MM.1S (cell line): Measurements from ENCODE around the gene ACAP2.
A peak's percentile ranks its signal among the peaks of the same experiment; 100 is the strongest.

ENCODE experiments used
- DNase-seq: peaks from one replicate; pipeline ENCODE4 v3.0.0-alpha.2; 2015
- H2AFZ ChIP-seq: fragments of 300-600 bp; sonication (generic); 2 replicates; pipeline ENCODE4 v1.6.0; 2016; ENCODE audit warnings: antibody characterized with exemption, low read length
- H3F3A ChIP-seq: fragments of 300-600 bp; sonication (generic); 2 replicates; pipeline ENCODE4 v1.6.1; 2016; ENCODE audit warnings: mild to moderate bottlenecking, antibody characterized with exemption, low read length, moderate library complexity, mixed read lengths; ENCODE audit not compliant: insufficient read depth
- H3K27ac ChIP-seq: fragments of 300-600 bp; sonication (generic); 2 replicates; pipeline ENCODE4 v1.5.1; 2016; ENCODE audit warnings: mild to moderate bottlenecking, low read length
- H3K27me3 ChIP-seq: fragments of 300-600 bp; sonication (generic); replicated peaks from 2 replicates; pipeline ENCODE4 v1.6.0; 2016; ENCODE audit warnings: low read length; ENCODE audit not compliant: insufficient read depth
- H3K36me3 ChIP-seq: fragments of 300-600 bp; sonication (generic); replicated peaks from 2 replicates; pipeline ENCODE4 v1.6.1; 2016; ENCODE audit warnings: mild to moderate bottlenecking, low read length, mixed read lengths; ENCODE audit not compliant: insufficient read depth
- H3K4me1 ChIP-seq: fragments of 300-600 bp; sonication (generic); 2 replicates; pipeline ENCODE4 v1.6.1; 2016; ENCODE audit warnings: low read length, mixed read lengths
- H3K4me2 ChIP-seq: fragments of 300-600 bp; sonication (generic); 2 replicates; pipeline ENCODE4 v1.6.0; 2016; ENCODE audit warnings: low read depth, low read length
- H3K4me3 ChIP-seq: fragments of 300-600 bp; sonication (generic); 2 replicates; pipeline ENCODE4 v1.5.1; 2016; ENCODE audit warnings: low read length, mixed read lengths
- H3K79me2 ChIP-seq: fragments of 300-600 bp; sonication (generic); 2 replicates; pipeline ENCODE4 v1.6.1; 2016; ENCODE audit warnings: mixed run types, low read length, mixed read lengths
- H3K9ac ChIP-seq: fragments of 300-600 bp; sonication (generic); 2 replicates; pipeline ENCODE4 v1.6.1; 2016; ENCODE audit warnings: low read length, mixed read lengths
- H3K9me2 ChIP-seq: fragments of 300-600 bp; sonication (generic); replicated peaks from 2 replicates; pipeline ENCODE4 v1.6.1; 2016; ENCODE audit warnings: mild to moderate bottlenecking, low read length, mixed read lengths; ENCODE audit not compliant: insufficient read depth
- H3K9me3 ChIP-seq: fragments of 300-600 bp; sonication (generic); replicated peaks from 2 replicates; pipeline ENCODE4 v1.6.1; 2016; ENCODE audit warnings: mild to moderate bottlenecking, low read length, mixed read lengths; ENCODE audit not compliant: insufficient read depth
- H4K20me1 ChIP-seq: fragments of 300-600 bp; sonication (generic); 2 replicates; pipeline ENCODE4 v1.6.1; 2016; ENCODE audit warnings: mild to moderate bottlenecking, low read length, moderate library complexity, mixed read lengths; ENCODE audit not compliant: insufficient read depth
- EZH2 ChIP-seq: fragments of 300-600 bp; sonication (generic); optimal IDR thresholded peaks from 2 replicates; pipeline ENCODE3; 2017; ENCODE audit warnings: low read depth, mild to moderate bottlenecking, antibody characterized with exemption, low read length, mixed read lengths
- EZH2phosphoT487 ChIP-seq: fragments of 300-600 bp; sonication (generic); IDR thresholded peaks from 2 replicates; pipeline ENCODE4 v1.6.1; 2018; ENCODE audit warnings: antibody characterized with exemption, low read length
- TF ChIP-seq, protein P1 (sequence below): fragments of 300-600 bp; sonication (generic); IDR thresholded peaks from 2 replicates; pipeline ENCODE4 v1.5.1; 2016; ENCODE audit warnings: antibody characterized with exemption, low read length, mixed read lengths

Gene ACAP2

GRCh38 chr3:195263193-195263924 lies 179.5 kb downstream of the ACAP2 start:
- Histone ChIP-seq H3K9me2 (no peaks in the 10 kb centered on the region), H3K79me2 (no peaks in the 10 kb centered on the region), H3K27me3 (no peaks in the 10 kb centered on the region), H3K9me3 (no peaks in the 10 kb centered on the region), H2AFZ (no peak overlapping the region), H3K36me3 (no peaks in the 10 kb centered on the region), H4K20me1 (no peaks in the 10 kb centered on the region), H3K4me3 (no peak overlapping the region), H3K9ac (no peak overlapping the region), H3K27ac (no peak overlapping the region), H3K4me1 (peaks cover 8% of the 10 kb centered on the region), H3K4me2 (no peak overlapping the region), H3F3A (peaks cover 16% of the 10 kb centered on the region; the same call in 1 of the 2 replicates)
- DNase-seq, result no peak
- no peak for TF ChIP-seq EZH2phosphoT487
- no peak for TF ChIP-seq EZH2
- TF ChIP-seq, protein P1, sequence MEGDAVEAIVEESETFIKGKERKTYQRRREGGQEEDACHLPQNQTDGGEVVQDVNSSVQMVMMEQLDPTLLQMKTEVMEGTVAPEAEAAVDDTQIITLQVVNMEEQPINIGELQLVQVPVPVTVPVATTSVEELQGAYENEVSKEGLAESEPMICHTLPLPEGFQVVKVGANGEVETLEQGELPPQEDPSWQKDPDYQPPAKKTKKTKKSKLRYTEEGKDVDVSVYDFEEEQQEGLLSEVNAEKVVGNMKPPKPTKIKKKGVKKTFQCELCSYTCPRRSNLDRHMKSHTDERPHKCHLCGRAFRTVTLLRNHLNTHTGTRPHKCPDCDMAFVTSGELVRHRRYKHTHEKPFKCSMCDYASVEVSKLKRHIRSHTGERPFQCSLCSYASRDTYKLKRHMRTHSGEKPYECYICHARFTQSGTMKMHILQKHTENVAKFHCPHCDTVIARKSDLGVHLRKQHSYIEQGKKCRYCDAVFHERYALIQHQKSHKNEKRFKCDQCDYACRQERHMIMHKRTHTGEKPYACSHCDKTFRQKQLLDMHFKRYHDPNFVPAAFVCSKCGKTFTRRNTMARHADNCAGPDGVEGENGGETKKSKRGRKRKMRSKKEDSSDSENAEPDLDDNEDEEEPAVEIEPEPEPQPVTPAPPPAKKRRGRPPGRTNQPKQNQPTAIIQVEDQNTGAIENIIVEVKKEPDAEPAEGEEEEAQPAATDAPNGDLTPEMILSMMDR, result no peak

- Histone ChIP-seq H3K4me1 (peaks cover 8% of the 10 kb centered on the region), H3F3A (peaks cover 16% of the 10 kb centered on the region; the same call in 1 of the 2 replicates), H3K4me2 (no peak overlapping the region), H2AFZ (no peak overlapping the region), H3K27ac (no peak overlapping the region), H3K27me3 (no peaks in the 10 kb centered on the region), H3K4me3 (no peak overlapping the region), H3K9ac (no peak overlapping the region), H3K36me3 (no peaks in the 10 kb centered on the region), H3K9me2 (no peaks in the 10 kb centered on the region), H4K20me1 (no peaks in the 10 kb centered on the region), H3K9me3 (no peaks in the 10 kb centered on the region), H3K79me2 (no peaks in the 10 kb centered on the region)
- DNase-seq, result no peak
- TF ChIP-seq EZH2 (no peak), EZH2phosphoT487 (no peak)
- TF ChIP-seq, protein P1, result no peak
Observed at GRCh38 chr3:195261925-195262324, 180.9 kb downstream of the ACAP2 start.

DNA sequence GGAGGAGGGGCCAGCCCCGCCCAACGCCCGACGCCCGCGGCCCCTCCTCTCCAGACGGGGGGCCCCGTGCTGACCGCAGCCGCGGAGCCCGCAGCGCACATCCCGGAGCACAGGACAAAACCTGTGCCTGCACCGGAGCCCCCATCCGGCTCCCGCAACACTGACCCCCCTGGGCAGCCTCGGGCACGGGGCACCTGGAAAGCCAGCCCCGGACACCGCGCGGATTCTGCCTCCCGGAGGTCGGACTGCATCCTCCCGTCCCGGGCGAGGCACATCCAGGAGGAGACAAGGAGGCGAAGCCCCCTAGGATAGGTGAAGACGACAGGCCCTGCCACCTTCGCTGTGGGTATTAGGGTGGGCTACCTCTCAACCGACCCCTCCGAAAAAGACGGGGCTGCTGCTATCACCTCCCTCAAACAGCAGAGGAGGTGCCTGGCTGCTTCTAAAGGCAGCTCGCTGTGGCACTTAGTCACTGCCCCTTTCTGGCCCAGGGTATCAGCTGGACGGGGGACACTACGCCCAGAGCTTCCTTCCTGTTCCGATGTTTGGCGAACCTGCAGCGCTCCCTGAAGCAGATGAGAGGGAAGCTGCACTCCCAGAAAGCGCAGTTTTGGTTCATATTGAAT lies 182.4 kb downstream of the ACAP2 start:
- peaks cover 16% of the 10 kb centered on the region; the same call in 1 of the 2 replicates for H3F3A ChIP-seq
- no peak for TF ChIP-seq EZH2phosphoT487
- TF ChIP-seq, protein P1, result no peak
- no peak for TF ChIP-seq EZH2
- no peaks in the 10 kb centered on the region for H3K9me2 ChIP-seq
- H3K4me2 ChIP-seq, result peak overlapping the region; percentile 92
- H3K4me1 ChIP-seq, result peaks cover 8% of the 10 kb centered on the region
- DNase-seq, result peak; percentile 56
- H3K4me3 ChIP-seq, result peak overlapping the region; percentile 75
- H3K36me3 ChIP-seq, result no peaks in the 10 kb centered on the region
- no peaks in the 10 kb centered on the region for H4K20me1 ChIP-seq
- H3K9ac ChIP-seq, result peak overlapping the region; percentile 47; the same call in 1 of the 2 replicates
- H2AFZ ChIP-seq, result peak overlapping the region; percentile 82
- H3K79me2 ChIP-seq, result no peaks in the 10 kb centered on the region
- H3K27ac ChIP-seq, result no peak overlapping the region
- H3K9me3 ChIP-seq, result no peaks in the 10 kb centered on the region
- H3K27me3 ChIP-seq, result no peaks in the 10 kb centered on the region
